ENCODE measurements around the gene TBC1D22A.

TBC1D22A gene

DNA sequence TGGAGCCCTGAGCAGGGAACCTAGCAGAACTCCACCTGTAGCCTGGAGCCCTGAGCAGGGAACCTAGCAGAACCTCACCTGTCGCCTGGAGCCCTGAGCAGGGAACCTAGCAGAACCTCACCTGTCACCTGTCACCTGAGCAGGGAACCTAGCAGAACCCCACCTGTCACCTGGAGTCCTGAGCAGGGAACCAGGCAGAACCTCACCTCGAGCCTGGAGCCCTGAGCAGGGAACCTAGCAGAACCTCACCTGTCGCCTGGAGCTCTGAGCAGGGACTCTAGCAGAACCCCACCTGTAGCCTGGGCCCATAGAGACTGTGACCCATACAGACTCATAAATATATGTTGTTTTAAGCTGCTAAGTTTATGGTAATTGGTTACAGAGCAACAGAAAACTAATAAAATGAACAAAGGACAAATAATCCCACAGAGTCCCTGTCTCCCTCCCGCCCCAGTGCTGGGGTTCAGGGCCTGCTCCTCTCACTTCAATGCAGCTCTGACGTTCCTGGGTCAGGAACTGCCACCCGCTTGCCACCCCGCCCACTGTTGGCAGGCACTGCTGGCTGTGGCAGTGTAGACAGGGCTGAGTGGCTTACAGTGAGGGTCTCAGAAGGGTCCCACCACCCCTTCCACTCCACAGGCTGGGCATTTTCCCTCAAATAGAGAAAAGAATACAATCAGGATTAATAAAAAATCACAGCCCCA, 259.1 kb downstream of the TBC1D22A start:
- no peak for DNase-seq

DNA sequence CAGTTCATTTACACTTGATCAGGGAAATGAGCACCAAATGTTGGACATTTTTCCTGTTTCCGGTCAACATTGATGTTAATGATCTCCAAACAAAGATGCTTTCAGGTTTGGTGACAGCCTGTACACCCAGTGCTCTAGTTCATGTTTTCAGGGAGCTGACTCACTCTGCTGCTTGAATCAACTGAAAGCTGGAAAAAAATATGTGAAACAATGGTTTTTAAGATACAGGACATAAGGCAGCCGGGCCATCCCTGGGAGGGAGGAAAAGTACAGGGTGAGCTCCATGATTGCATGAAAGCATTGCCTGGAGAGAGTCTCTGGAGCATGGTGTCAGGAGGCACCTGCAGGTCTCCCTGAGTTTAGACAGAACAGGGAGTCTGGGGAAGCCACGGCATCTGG, 259.6 kb downstream of the TBC1D22A start:
- no peak for DNase-seq

DNA sequence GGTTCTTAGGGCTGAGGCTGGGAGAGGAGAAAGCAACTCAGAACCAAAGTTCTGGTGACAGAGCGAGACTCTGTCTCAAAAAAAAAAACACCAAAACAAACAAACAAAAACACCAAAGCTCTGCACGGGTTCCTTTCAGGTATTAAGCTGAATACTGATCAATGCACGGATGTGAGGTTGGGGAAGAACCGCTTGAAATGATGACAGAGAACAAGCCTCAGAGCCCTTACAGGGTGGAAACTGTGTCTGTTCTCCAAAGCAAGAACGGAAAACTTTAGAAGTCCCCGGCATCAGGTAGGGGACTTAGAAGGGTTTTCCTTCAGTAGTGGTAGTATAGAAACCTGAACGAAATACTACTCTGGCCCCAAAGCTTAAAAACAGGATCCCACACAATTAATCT, 260.0 kb downstream of the TBC1D22A start:
- peak; percentile 18 for DNase-seq

GRCh38 chr22:47023871-47024270, 261.4 kb downstream of the TBC1D22A start:
- DNase-seq, result peak; percentile 16

DNA sequence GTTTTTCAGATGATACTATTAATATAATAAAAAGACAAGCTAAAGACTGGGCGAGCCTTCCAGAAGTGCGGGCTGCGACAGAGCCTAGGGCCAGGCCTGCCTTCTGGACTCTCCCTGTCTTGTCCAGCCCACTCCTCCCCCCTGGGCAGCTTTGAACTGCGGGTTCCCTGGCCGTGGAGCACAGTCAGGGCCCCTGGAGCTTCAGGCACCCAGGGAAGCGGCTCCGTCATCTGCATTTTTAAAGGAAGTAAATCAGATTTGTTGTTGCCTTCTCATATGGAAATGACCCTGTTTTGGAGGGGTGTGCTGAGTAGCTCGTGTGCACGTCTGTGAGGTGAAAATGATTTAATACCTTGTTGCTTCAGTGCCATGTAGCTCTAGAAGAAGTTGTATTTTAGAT, 265.3 kb downstream of the TBC1D22A start:
- no peak for DNase-seq

- DNase-seq, result no peak
Observed at GRCh38 chr22:47029244-47030074, 267.0 kb downstream of the TBC1D22A start.

GRCh38 chr22:47030143-47030661, 267.8 kb downstream of the TBC1D22A start:
- DNase-seq, result no peak

- no peak for DNase-seq
Observed at GRCh38 chr22:47030881-47031627, 268.6 kb downstream of the TBC1D22A start.

DNA sequence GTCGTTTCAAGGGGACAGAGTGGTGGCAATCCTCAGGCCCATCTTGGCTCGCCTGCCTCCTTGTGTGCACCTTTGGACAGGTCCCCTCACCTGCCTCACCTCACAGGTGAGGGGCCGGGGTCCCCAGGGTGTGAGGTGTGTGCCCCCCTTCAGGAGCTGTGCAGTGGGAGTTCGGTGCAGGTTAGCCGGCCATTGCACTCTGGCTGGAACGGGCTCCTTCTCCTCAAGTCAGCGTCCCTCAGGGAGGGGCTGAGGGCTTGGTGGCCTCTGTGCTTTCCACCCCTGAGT, 269.1 kb downstream of the TBC1D22A start:
- DNase-seq, result no peak

DNA sequence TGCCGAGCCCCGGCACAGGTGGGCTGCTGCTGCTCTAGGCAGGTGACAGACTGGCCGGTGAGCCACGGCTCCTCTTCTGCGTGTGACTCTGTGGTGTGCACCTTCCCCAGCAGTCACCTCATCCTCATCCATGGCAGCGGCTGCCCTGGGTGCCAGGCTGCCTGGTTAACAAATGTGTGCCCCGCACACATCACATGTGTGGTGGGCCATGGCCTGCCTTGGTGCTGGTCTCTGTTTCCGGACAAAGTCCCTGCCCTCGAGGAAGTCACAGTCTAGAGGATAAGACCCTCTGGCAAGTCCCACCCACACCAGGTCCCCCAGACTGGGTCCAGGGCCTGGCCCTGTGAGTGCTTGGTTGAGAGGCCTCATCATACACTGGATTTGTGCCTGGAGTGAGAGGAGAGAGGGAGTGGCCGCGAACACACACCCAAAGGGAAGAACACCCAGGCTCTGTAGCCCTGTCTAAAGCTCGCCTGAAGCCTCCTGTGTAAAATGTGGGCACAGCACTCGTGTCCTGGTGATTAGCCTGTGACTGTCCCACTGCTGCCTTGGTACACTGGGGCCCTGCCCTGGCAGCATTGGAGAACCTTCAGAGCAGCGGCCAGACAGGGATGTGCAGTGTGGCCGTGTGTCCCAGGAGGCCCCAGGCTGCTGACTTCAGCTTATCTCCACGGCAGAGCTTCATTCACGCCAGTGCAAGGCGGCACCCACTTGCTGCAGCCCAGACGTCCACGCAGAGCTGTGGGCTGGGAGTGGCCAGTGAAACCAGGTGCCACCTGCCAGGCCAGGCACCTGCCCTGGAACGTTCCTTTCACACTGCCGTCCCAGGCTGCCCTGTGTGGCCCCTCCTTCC, 269.9 kb downstream of the TBC1D22A start:
- no peak for DNase-seq

DNA sequence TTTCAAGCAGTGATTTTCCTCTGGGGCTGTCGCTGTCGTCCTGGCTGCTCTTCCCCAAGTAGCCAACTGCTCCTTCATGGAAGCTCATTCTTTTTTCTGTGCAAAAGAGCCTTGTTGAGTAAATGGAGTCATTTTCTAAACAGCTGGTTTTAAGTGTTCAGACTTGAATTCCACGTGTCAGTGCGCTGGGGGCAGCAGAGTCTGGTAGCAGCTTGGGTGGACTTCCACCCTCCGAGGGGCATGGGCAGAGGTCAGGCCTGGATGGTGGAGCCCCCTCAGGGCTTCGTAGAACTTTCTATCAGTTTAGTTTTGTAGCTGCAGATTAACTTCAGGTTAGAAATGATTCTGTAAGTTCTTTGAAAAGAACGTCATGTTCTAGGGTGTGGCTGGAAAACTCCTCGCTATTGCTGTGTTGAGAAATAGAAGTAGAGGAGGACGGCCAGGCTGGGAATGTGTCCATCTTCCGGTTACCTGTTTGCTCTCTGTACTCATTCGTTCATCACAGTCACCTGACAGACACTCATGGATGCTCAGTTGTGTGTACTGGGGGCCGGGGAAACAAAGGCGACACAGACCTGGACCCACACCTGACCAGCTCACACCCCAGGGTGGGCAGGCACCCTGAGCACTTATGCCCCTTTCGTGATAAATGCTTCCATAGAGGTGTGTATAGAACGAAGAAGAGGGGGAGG, 270.7 kb downstream of the TBC1D22A start:
- no peak for DNase-seq

DNA sequence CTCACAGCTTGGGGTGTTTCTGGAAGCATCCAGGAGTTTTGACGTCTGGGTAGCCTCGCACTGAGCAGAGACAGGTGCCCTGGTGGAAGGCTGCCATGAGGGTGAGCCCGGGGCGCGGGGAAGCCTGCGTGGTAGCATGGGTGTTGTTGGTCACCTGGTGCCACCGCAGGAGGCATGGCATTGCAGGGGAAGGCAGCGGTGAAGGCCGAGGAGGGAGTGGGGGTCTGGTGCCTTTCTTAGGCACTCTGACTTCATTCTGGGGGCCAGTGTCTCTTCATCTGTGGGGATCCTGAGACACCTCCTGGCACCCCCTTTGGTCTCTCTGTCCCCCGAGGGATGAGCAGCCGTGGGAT, 271.2 kb downstream of the TBC1D22A start:
- no peak for DNase-seq

GRCh38 chr22:47034076-47034808, 271.8 kb downstream of the TBC1D22A start:
- DNase-seq, result no peak

DNA sequence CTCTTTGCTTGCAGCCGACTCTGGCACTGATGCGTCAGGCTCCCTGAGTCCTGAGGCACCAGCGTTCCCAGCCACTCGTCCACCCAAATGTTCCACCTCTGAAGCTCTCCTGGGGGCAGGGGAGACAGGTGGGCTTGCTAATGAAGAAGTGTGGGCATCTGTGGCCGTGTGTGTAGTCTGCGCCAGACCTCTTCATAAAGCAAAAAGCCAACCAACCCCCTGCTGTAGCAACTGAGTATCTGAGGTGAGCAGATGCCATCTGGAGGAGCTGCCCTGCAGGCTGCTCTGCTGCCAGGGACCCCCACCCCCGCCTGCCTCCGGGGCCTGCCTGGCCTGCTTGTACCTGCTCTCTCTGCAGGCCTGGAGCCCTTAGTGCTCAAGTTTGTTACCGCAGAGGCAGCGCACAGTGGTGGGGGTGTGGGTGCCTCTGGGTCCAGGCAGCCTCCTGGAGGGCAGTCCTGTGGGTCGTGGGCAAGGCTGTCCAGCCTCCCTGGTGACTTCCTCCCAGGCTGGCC, 272.5 kb downstream of the TBC1D22A start:
- no peak for DNase-seq

- no peak for DNase-seq
Observed at GRCh38 chr22:47035425-47035881, 273.0 kb downstream of the TBC1D22A start.

GRCh38 chr22:47036352-47036751, 273.9 kb downstream of the TBC1D22A start:
- DNase-seq, result no peak

GRCh38 chr22:47036936-47037485, 274.6 kb downstream of the TBC1D22A start:
- DNase-seq, result no peak

DNA sequence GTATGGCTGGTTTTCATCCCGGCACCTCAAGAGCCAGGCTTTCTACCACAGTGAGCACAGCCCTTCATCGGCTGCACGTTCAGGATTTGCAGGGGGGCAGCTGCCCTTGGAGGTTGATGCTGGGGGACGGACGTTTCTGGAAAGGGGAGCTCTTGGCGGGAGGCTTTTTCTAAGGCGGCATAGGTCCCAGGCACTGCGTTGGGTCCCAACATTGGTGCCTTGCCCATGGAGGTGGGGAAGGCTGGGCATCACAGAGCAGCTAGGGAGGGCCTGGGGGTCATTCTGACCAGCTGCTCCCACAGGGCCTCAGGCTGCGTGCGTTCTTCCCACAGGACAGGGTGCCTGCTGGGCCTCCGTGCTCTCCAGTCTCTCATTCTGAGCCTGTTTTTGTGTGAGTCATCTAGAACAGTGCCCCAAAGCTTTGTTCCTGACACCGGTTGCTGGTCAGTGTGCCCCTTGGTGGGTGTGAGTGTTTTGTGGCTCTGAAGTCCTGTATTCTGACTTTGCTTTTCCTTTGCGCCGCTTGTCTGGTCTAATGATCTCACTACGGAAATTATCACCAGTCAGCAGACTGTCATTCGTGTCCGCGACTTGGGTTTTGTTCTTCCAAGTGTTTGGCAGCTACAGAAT, 275.9 kb downstream of the TBC1D22A start:
- DNase-seq, result no peak

- DNase-seq, result no peak
Observed at GRCh38 chr22:47039356-47039755, 276.9 kb downstream of the TBC1D22A start.
